ENCODE measurements around the gene FRS2.

DNA sequence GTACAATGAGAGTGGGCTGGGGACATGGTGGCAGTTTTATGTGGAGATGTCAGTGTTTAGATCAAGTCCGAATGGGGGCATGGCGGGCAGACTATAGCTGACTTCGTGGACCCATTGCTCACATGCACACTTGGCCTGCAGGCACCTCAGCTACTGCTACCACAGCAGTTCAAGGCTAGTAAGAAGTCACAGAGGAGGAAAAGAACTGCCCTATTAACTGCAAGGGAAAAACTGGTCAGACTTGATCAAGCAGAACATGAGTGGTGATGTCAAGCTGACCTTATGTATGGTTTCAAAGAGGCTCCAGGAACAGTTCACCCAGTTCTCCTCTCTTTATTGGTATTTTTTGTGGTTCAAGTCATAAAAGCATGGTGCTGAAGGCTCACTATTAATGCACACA is 30.2 kb upstream of the FRS2 start:
- TF ChIP-seq STAG1 (CRISPR knock-in tag; IDR thresholded peaks at IDR 0.05; ENCODE audit: borderline replicate concordance) = no peak
- TF ChIP-seq, protein P1, sequence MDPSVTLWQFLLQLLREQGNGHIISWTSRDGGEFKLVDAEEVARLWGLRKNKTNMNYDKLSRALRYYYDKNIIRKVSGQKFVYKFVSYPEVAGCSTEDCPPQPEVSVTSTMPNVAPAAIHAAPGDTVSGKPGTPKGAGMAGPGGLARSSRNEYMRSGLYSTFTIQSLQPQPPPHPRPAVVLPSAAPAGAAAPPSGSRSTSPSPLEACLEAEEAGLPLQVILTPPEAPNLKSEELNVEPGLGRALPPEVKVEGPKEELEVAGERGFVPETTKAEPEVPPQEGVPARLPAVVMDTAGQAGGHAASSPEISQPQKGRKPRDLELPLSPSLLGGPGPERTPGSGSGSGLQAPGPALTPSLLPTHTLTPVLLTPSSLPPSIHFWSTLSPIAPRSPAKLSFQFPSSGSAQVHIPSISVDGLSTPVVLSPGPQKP (CRISPR knock-in tag; IDR thresholded peaks at IDR 0.05) = no peak
- TF ChIP-seq NCOR1 (IDR thresholded peaks at IDR 0.05) = no peak
- no peak for TF ChIP-seq MED1 (CRISPR knock-in tag; IDR thresholded peaks at IDR 0.05; ENCODE audit: borderline replicate concordance)
- no peak for TF ChIP-seq RAD21 (CRISPR knock-in tag; conservative IDR thresholded peaks at IDR 0.05 in 1 of 2, IDR thresholded peaks at IDR 0.05 in 1 of 2)
- TF ChIP-seq, protein P2, sequence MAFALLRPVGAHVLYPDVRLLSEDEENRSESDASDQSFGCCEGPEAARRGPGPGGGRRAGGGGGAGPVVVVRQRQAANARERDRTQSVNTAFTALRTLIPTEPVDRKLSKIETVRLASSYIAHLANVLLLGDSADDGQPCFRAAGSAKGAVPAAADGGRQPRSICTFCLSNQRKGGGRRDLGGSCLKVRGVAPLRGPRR (CRISPR knock-in tag; IDR thresholded peaks at IDR 0.05) = no peak
- no peak for TF ChIP-seq RBM22 (IDR thresholded peaks at IDR 0.05; ENCODE audit: low read depth, low read length, poor library complexity, severe bottlenecking)
- TF ChIP-seq MYNN (IDR thresholded peaks at IDR 0.05) = no peak
- TF ChIP-seq MYNN (CRISPR knock-in tag; IDR thresholded peaks at IDR 0.05) = no peak
- TF ChIP-seq, protein P3, sequence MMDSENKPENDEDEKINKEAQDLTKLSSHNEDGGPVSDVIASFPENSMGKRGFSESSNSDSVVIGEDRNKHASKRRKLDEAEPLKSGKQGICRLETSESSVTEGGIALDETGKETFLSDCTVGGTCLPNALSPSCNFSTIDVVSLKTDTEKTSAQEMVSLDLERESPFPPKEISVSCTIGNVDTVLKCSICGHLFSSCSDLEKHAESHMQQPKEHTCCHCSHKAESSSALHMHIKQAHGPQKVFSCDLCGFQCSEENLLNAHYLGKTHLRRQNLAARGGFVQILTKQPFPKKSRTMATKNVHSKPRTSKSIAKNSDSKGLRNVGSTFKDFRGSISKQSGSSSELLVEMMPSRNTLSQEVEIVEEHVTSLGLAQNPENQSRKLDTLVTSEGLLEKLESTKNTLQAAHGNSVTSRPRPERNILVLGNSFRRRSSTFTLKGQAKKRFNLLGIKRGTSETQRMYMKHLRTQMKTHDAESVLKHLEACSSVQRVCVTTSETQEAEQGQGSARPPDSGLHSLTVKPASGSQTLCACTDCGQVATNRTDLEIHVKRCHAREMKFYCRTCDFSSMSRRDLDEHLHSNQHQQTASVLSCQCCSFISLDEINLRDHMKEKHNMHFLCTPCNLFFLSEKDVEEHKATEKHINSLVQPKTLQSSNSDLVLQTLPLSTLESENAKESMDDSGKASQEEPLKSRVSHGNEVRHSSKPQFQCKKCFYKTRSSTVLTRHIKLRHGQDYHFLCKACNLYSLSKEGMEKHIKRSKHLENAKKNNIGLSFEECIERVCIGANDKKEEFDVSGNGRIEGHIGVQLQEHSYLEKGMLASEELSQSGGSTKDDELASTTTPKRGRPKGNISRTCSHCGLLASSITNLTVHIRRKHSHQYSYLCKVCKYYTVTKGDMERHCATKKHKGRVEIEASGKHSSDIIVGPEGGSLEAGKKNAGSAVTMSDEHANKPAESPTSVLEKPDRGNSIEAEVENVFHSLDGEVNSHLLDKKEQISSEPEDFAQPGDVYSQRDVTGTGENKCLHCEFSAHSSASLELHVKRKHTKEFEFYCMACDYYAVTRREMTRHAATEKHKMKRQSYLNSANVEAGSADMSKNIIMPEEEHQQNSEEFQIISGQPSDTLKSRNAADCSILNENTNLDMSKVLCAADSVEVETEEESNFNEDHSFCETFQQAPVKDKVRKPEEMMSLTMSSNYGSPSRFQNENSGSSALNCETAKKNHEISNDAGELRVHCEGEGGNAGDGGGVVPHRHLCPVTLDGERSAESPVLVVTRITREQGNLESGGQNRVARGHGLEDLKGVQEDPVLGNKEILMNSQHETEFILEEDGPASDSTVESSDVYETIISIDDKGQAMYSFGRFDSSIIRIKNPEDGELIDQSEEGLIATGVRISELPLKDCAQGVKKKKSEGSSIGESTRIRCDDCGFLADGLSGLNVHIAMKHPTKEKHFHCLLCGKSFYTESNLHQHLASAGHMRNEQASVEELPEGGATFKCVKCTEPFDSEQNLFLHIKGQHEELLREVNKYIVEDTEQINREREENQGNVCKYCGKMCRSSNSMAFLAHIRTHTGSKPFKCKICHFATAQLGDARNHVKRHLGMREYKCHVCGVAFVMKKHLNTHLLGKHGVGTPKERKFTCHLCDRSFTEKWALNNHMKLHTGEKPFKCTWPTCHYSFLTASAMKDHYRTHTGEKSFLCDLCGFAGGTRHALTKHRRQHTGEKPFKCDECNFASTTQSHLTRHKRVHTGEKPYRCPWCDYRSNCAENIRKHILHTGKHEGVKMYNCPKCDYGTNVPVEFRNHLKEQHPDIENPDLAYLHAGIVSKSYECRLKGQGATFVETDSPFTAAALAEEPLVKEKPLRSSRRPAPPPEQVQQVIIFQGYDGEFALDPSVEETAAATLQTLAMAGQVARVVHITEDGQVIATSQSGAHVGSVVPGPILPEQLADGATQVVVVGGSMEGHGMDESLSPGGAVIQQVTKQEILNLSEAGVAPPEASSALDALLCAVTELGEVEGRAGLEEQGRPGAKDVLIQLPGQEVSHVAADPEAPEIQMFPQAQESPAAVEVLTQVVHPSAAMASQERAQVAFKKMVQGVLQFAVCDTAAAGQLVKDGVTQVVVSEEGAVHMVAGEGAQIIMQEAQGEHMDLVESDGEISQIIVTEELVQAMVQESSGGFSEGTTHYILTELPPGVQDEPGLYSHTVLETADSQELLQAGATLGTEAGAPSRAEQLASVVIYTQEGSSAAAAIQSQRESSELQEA (IDR thresholded peaks at IDR 0.05; ENCODE audit: low read depth) = no peak
- TF ChIP-seq ZC3H4 (CRISPR knock-in tag; IDR thresholded peaks at IDR 0.05; ENCODE audit: borderline replicate concordance) = no peak
- no peak for TF ChIP-seq XRCC4 (IDR thresholded peaks at IDR 0.05; ENCODE audit: extremely low read depth, insufficient read depth, insufficient read length)

All from K562 (cell line).